IPS-NIHi7 (cell line): ENCODE data around the gene JPH3.
A peak's percentile ranks its signal among the peaks of the same experiment; 100 is the strongest.

Experiments used
- DNase-seq: peaks from one replicate; pipeline ENCODE4 v3.0.0; 2012; ENCODE audit warnings: mixed read lengths; ENCODE audit errors: extremely low spot score

The JPH3 gene

DNA sequence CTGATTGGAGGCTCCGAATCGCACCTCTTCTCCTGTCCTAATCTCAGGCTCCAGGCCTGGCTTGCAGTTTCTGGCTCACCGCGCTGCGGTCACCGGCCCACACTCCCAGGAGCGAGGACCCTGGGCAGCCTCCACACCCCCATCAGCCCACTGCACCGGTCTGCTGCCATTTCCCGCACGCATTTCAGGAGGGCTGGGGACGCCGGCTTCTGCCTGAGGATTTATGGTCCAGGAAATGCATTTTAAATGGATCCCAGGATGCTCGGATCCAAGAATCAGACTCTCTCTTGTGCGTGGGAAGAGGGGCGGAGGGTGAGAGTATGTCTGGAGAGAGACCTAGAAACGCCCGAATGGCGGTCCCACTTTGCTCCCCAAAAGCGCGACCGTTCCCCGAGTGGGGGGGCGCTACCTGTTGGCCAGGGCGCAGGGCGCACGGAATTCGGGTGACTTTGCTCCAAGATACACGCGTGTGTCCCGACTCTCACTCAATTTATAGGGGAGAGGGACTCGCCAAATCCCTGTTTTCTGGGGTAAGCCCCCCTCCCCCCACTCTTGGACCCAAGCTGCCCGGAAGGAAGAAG, 817 bp upstream of the JPH3 start:
- peak; percentile 37 for DNase-seq

DNA sequence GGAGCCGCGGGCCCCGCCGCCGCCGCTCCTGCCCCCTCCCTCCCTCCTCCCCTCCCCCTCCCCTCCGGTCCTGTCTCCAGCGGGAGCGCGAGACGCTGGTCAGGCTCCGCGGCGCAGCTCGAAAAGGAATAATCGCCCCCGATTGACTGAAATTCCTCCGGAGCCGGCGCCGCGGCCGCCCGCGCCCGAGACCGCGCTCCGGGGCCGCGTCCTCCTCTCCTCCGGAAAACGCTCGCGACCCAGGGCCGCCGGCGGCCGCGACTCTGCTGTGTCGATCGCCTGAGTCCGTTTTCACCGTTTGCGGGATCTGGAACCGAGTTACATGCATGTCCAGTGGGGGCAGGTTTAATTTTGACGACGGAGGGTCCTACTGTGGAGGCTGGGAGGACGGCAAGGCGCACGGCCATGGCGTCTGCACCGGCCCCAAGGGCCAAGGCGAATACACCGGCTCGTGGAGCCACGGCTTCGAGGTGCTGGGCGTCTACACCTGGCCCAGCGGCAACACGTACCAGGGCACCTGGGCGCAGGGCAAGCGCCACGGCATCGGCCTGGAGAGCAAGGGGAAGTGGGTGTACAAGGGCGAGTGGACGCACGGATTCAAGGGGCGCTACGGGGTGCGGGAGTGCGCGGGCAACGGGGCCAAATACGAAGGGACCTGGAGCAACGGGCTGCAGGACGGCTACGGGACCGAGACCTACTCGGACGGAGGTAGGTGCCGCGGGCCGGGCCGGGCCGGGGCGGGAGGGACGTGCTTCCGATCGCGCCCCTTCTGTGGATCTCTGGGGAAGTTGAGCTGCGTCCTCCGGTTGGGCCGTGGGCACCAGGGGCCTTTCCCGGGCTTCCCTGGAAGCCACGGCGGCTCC, 744 bp downstream of the JPH3 start:
- DNase-seq, result peak; percentile 66

DNA sequence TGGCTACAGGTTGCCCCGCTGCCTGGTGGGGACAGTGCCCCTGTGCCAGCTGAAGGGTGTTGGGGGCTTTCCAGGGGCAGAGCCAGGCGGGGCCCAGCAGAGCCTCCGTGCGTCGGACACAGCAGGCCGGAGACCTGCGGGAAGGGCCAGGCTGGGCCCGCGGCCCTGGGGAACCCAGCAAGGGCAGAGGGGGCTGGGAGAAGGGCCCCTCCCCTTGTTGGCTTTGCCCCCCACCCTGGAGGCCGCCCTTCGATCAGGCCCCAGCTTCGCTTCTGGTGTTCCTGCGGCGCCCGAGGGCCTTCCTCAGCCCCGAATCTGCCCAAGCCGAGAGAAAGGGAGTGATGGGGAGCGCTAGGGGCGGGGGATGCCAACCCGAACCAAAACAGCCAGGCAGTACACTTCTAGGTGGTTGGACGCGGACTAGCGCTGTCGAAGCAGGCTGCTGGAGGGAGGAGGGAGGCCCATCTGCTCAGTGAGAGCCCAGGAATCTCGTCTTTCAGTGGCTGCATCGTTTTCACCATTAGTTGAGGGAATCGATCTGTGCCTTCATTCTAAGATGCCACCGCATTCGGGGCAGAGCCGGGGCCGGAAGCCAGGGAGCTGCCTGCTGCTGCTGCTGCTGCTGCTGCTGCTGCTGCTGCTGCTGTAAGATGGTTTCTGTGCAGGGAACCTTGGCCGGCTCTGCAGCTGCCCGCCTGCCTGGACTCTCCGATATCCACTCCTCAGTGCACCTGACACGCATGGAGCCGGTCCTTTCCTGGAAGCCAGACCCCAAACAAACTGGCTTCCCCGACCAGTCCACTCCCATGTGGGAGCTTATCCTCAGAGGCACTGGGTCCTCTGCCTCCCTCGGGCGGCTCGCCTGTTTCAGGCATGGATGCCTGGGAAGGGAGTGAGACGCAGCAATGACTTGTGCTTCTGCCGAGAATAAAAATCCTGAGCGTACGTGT, 1.7 kb downstream of the JPH3 start:
- DNase-seq, result peak; percentile 46

DNA sequence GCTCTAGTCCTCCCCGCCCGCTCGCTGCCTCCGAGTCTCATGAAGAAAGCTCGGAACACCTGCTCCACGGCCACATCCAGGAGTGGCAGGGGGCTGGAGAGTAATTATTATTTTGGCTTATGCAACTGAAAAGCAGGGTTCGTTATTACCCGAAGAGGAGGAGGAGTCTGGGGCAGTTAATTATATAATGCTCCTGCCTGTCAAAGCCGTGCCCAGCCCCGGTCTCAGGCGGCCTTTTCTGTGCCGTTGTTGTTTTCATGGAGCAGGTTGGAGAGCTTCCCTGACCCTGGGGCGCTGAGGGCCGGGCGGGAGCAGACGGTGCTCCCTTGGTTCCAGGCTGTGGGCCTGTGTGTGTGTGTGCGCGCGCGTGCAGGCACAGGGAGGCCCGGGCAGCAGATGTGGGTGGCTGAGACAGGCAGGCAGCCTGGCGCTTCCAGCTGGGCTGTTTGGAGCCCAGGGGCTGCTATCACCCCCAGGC, 2.4 kb downstream of the JPH3 start:
- no peak for DNase-seq

DNA sequence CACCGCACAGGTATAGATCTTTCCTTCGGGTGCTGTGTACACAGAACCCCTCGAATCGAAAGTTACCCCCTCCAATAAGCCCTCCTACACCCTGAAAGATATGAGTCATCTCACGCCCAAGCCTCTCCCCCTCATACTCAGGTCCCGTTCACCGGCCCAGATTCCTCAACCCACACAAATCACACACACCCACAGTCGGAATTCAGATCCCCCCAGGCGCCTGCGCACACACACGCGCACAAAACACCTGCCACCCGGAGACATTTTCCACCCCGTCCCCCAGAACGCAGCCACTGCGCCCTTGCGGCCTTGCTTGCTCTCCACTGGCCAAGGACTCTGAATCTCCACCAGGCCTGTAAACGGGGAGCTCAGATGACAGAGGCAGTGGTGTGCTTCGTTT, 4.9 kb downstream of the JPH3 start:
- no peak for DNase-seq

DNA sequence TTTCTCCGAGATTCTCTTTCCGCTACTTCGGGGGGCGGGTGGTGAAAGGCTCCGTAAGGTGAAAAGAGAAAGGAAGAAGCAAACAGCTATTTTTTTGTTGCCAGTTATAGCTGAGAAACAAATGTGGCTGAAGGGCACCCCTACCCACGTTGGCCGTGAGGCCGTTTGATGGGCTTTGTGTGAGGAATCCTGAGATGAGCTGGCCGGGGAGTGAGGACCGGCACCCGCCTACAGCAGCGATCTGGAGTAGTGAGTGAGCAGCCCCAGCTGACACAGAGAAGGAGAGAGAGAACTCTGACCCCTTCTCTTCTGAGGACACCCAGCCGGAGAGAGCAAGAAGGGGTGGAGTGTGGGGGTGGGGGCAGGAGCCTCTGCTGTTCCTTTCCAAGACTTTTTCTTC, 5.6 kb downstream of the JPH3 start:
- DNase-seq, result no peak

DNA sequence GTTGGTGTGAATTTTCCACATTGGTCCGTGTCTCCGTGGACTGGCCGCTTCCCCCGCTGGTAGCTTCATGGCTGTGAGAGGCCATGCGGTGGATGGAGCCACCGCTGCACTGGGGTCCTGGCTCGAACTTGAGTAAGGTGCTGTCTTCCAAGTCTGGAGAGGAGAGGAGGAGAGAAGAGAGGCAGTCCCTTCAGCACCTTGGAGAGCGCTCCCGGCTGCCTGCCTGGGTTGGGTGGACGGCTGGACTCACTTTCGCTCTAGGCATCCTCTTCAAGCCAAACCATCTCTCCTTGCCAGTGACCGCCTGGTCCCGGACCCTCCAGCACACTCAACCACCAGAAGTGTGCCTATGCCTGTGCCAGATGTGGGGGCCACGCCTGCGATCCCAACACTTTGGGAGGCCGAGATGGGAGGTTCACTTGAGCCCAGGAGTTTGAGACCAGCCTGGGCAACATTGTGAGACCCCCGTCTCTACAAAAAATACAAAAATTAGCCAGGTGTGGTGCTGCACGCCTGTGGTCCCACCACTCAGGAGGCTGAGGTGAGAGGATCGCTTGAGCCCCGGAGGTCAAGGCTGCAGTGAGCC, 6.2 kb downstream of the JPH3 start:
- DNase-seq, result peak; percentile 92

DNA sequence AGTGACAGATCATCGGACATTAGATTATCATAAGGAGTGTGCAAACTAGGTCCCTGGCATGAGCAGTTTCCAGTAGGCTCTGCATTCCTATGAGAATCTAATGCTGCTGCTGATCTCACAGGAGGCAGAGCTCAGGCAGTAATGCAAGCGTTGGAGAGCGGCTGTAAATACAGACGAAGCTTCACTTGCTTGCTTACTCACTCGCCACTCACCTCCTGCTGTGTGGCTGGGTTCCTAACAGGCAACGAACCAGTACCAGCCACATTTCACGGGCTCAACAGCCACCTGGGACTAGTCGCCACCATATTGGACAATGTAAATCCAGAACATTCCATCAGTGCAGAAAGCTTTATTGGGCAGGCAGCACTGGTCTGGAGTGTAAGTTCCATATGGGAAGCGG, 7.7 kb downstream of the JPH3 start:
- no peak for DNase-seq

DNA sequence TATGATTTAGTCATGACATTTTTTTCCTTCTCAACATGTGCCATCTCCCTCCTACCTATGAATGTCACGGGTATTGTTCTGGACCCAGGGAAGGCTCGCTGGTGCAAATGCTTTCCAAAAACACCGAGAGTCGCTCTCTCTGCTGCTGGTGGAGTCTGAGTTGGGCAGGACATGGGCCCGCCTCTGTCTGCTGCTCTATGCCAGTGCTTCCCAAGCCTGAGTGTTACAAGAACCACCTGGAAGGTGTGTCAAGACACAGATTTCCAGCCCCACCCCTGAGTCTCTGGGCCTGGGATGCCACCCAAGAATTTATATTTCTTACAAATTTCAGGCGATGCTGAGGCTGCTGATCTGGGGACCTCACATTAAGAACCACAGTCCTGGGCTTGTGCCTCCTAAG, 9.1 kb downstream of the JPH3 start:
- DNase-seq, result no peak

DNA sequence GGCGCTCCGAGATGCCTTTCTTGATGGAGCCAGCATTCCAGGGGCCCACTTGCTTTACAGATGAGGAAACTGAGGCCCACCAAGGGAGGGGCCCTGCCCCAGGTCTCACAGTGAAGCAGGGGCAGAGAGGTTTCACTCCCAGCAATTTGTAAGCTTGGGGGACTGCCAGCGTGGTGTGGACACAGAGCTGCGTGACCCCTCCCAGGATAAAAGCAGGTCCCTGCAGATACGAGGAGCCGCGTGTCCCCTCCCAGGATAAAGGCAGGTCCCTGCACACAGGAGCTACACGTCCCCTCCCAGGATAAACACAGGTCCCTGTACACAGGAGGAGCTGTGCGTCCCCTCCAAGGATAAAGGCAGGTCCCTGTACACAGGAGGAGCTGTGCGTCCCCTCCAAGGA, 11.7 kb downstream of the JPH3 start:
- DNase-seq, result no peak

DNA sequence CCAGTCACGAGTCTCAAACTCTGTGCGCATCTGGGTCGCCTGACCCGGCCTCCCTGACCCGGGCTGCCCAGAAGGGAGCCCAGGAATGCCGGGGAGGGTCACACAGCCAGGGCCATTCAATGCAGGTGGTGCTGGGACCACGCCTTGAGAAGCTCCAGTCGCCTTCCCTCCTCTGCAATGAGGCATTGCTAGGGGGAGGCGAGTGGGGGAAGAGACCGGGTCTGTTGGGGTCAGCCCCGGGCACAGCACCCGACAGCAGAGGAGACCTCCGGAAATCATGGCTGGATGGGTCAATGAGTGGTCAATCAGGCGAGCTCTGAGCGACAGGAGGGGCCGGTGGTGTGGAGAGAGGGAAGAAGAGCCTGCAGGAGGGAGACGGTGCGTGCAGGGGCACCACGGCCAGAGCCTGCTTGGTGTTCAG, 13.3 kb downstream of the JPH3 start:
- no peak for DNase-seq

DNA sequence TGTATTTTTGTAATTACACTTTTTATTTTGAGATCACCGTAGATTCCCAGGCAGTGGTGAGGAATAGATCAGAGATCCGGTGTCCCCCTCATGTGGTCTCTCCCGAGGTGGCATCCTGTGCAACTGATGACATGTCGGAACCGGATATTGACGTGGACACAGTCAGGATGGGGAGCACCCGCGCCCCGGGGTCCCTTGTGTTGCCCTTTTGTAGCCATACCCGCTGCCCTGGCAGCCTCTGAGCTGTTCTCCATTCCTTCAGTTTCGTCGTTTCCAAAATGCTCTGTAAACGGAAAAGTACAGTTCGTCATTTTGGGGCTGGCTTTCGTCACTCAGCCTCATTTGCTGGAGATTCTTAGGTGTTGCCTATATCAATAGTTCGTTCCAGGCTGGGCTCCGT, 14.2 kb downstream of the JPH3 start:
- no peak for DNase-seq

DNA sequence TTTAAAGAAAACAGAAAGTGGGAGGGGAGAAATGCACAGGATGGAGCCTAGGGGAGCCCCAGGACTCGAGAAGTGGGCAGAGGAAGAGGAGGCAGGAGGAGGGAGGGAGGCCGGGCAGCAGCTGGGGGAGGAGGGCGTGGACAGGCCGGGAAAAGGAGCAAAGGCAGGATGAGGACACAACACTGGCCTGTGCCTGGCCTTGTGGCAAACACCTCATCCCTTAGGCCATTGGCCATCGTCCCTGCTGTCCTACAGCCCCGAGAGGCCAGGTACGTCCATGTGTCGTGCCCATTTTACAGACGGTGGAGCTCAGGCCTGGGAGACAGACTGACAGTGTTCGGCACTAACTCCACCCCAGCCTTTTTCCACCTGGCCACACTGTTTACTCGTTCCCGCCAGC, 15.9 kb downstream of the JPH3 start:
- no peak for DNase-seq

DNA sequence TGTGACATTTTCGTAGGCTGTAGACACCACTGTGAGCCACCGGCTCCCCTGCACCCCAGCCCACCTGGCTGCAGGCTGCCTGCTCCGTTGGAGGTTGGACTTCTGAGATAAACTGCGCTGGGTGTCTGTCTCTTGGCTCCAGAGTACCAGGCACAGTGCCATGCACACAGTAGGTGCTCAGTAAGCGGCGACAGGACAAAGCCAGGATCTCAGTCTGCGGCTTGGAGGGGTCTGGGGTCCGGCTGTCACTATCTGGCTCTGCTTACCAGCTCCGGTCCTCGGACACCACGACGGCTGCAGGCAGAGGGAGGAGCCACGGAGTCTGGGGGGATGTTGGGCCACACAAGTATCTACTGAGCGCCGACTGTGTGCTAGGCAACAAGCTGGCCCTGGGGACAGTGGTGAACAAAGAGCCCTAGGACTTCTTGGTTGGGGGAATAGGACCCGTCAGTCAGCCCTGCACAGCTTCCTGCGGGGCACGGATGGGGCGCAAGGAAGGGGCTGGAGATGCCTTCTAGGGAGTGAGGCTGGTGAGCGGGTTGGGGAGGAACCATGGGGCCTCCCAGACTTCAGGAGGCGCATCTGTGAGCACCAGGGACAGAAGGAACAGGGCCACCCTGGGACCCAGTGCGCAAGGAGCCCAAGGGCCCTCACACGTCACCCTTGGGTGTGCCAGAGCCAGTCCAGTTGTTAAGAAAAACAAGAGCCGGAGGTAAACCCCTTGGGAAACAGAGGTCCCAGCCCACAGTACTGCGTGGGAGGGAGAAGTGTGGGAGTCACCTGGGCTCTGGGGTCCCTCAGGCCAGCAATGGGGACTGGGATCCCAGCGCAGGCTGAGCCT, 17.3 kb downstream of the JPH3 start:
- DNase-seq, result no peak

DNA sequence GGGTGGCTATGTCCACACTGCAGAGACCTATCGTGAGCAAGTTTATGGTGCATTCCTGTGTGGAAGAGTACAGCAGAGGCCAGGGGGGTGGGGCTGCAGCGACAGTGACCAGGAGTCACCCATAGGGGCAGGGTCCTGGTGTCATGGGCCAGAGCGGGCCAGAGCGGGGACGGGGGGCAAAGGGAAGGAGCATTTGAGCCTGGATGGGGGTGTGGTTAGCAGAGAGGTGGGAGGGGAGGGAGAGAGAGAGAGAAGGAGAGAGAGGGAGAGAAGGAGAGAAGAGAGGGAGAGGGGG, 17.8 kb downstream of the JPH3 start:
- DNase-seq, result no peak

DNA sequence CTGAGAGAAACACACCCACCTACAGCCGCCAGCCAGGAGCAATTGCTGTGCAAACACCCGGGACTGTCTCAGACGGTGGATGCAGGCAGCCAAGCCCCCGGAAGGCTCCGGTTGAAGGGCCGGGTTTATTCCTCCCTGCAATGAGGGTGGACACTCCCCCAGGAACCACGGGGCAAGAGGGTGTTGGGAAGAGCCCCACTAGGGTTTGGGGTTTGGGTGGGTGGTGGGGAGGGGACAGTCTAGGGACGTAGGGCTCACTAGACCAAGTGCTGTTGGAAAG, 19.2 kb downstream of the JPH3 start:
- no peak for DNase-seq

DNA sequence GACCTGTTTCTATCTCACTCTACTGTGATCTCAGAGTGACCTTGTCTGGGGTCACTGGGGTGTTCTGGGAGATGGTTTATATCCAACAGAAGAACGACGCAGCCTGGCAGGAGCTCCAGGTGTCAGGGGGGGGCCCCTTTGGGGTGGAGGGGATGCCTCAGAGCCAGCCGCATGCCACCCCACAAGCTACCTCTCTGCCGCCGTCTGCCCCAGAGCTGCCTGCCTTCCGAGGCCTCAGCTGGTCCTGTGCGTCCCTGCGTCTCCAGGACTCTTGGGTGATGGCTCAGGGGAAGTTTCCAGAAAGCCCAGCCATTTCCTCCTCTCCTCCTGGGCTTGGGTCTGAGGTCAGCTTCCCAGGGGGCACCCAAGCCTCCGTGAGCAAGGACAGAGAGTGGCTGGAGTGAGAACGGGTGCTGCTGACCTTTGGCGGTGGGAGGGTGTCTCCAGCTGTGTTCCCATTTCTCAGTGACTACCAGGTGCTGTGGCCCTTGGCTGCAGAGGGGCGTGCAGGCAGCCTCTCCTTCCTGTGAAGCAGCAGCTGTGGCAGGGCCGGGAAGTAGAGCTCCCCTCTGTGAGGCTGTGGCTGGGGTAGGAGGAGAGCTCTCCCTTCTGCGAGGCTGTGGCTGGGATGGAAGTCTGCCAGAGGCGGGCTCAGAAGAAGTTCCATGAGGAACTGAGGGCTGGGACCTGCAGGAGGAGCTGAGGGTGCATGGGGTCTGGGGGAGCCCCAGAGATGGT, 19.8 kb downstream of the JPH3 start:
- DNase-seq, result no peak

DNA sequence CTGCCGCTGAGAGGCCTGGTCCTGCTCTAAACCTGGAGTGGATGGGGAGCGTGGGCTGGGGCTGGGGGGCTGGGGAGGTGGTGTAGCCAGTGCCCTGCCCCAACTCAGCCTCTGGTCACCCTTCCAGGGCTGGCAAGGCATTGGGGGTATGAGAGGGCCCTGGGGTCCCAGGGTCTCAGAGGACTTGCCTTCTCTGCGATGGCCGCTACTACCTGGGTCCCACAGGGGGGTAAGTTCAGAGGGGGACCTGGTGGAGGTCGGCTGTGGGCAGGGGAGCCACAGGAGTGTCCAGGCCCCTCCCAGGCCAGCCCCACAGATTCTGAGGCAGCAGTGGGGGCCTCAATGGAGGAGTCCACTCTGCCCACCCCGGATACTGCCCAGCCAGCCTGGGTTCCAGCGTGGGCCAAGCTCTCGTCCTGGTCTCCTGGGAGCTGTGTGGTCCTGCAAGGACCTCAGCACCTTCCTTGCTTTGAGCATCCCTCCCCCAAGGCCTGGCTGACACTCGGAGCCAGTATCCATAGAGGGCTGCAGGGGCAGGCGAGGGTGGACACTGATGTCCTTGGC, 20.5 kb downstream of the JPH3 start:
- no peak for DNase-seq

DNA sequence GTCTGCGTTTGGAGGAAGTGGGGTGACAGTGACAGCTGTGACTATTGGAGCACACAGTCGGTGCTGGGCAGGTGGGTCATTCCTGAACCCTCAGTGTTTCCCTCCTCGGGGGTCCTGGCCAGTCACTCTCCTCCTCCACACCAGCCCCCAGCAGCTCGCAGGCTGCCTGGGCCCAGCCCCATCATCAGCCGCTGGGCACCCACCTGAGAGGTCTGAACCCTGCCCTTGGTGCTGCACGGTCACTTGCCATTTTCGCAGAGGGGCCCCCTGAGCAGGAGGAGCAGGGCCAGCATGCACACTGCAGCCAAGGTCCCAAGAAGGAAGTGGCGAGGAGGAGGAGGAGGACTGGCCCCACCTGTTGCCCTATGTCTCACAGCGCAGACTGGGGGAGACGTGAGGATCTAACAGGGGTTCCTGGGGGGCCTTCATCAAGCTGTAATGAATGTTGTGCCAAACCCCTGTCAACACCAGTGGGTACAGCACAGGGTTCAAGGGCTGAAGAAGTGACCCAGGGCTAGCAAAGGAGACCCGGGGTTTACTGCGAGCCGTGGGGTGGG, 23.0 kb downstream of the JPH3 start:
- DNase-seq, result no peak

DNA sequence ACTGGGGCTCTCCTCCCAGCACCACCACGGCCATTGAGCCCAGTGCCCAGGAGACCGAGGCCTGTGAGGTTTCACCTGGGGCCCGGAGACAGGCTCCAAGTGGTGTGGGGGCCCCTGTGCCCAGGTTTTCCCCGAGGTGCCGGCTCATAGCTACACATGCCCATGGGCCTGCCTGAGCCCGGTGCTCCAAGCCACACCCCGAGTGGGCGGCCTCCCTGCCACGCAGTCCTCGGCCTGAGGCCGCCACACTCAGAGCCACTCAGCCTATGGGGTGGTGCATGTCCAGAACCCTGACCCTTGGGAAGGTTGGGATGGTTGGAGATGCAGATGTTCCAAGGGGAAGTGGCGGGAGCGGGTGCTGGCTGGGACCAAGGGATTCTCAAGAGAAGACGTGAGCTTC, 24.1 kb downstream of the JPH3 start:
- DNase-seq, result no peak
